OCI-LY7 (cell line): ENCODE data around the gene NUP188.

Experiments used
- CTCF ChIP-seq: fragments of 200-600 bp; sonication (generic); conservative IDR thresholded peaks from 2 replicates; pipeline ENCODE4 v1.5.1; 2014; ENCODE audit warnings: mild to moderate bottlenecking, antibody characterized with exemption, low read length, moderate library complexity, mixed read lengths
- EZH2phosphoT487 ChIP-seq: fragments of 200-600 bp; sonication (generic); IDR thresholded peaks from 2 replicates; pipeline ENCODE4 v1.6.1; 2018; ENCODE audit warnings: low read depth, borderline replicate concordance, mild to moderate bottlenecking, mixed run types, antibody characterized with exemption, low read length, moderate library complexity, mixed read lengths

DNA sequence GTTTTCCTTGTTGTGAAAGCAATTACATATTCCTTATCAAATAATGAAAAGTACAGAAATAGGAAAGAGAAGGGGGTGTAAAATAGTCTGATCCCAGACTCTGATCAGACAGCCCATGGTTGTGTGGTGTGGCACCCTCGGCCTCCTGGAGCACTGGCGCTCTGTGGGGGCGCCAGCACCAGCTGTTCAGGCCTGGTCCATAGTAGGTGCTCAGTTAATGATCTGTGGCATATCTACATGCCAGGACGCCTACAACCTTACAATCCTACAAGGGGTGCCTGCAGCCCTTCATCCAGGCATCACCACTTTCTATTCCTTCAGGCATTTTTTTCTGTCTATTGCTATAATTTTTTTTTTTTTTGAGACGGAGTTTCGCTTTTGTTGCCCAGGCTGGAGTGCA is 105.5 kb downstream of the NUP188 start:
- TF ChIP-seq CTCF, result no peak
- TF ChIP-seq EZH2phosphoT487, result no peak
